Mesenchymal stem cell (in vitro differentiated cells and primary cell): ENCODE results near the gene PRC1.

Experiments used
- DNase-seq: peaks from one replicate; pipeline ENCODE4 v3.0.0-alpha.2; 2013
- H2AFZ ChIP-seq: one replicate; pipeline ENCODE4 v1.6.1; 2013; ENCODE audit warnings: low read depth, mild to moderate bottlenecking, control low read depth, inconsistent platforms, low read length, moderate library complexity
- H2AK5ac ChIP-seq: 2 replicates; pipeline ENCODE4 v1.6.1; 2013; ENCODE audit warnings: low read length, moderate library complexity, mild to moderate bottlenecking, inconsistent platforms; ENCODE audit not compliant: severe bottlenecking
- H2BK120ac ChIP-seq: one replicate; pipeline ENCODE4 v1.6.1; 2013; ENCODE audit warnings: low read depth, mild to moderate bottlenecking, inconsistent platforms, low read length, moderate library complexity
- H2BK12ac ChIP-seq, 2 experiments: one replicate each; pipeline ENCODE4 v1.6.1; 2013; ENCODE audit warnings: inconsistent platforms in 2 of 2, low read length in 2 of 2, mild to moderate bottlenecking in 2 of 2, moderate library complexity in 2 of 2, control low read depth in 1 of 2
- H2BK15ac ChIP-seq: one replicate; pipeline ENCODE4 v1.6.1; 2013; ENCODE audit warnings: mild to moderate bottlenecking, low read depth, inconsistent platforms; ENCODE audit not compliant: poor library complexity, severe bottlenecking
- H2BK5ac ChIP-seq: 2 replicates; pipeline ENCODE4 v1.6.1; 2013; ENCODE audit warnings: low read depth, mild to moderate bottlenecking, low read length, control low read depth, inconsistent platforms; ENCODE audit not compliant: poor library complexity, severe bottlenecking
- H3K14ac ChIP-seq, 2 experiments: one replicate each; pipeline ENCODE4 v1.6.1; 2013; ENCODE audit warnings: inconsistent platforms in 2 of 2, low read length in 2 of 2, control low read depth in 1 of 2, mild to moderate bottlenecking in 1 of 2, moderate library complexity in 1 of 2
- H3K18ac ChIP-seq, 2 experiments: one replicate each; pipeline ENCODE4 v1.6.1; 2013; ENCODE audit warnings: inconsistent platforms in 2 of 2, low read length in 2 of 2, control low read depth in 1 of 2, low read depth in 1 of 2, mild to moderate bottlenecking in 1 of 2
- H3K23ac ChIP-seq, 2 experiments: one replicate each; pipeline ENCODE4 v1.6.1; 2013; ENCODE audit warnings: inconsistent platforms in 2 of 2, low read length in 2 of 2, mild to moderate bottlenecking in 2 of 2, moderate library complexity in 2 of 2, control low read depth in 1 of 2
- H3K27ac ChIP-seq: 2 replicates; pipeline ENCODE4 v1.5.1; 2013; ENCODE audit warnings: mild to moderate bottlenecking, moderate library complexity, low read length, control low read depth, inconsistent platforms; ENCODE audit not compliant: poor library complexity, severe bottlenecking
- H3K27me3 ChIP-seq, 2 experiments: 2 replicates each; pipeline versions ENCODE4 v1.6.1 to v1.7.0; 2013; ENCODE audit warnings: low read length in 2 of 2, mild to moderate bottlenecking in 2 of 2, moderate library complexity in 2 of 2, control low read depth in 1 of 2, inconsistent platforms in 1 of 2; ENCODE audit not compliant: control insufficient read depth in 1 of 2, insufficient read depth in 1 of 2
- H3K36me3 ChIP-seq, 2 experiments: 2 replicates each; pipeline versions ENCODE4 v1.6.1 to v1.7.0; 2013; ENCODE audit warnings: low read length in 2 of 2, control low read depth in 1 of 2, inconsistent platforms in 1 of 2, low read depth in 1 of 2, mild to moderate bottlenecking in 1 of 2; ENCODE audit not compliant: insufficient read depth in 2 of 2, control insufficient read depth in 1 of 2
- H3K4ac ChIP-seq, 2 experiments: one replicate each; pipeline ENCODE4 v1.6.1; 2013; ENCODE audit warnings: inconsistent platforms in 2 of 2, low read length in 2 of 2, mild to moderate bottlenecking in 2 of 2, moderate library complexity in 2 of 2, control low read depth in 1 of 2, low read depth in 1 of 2
- H3K4me1 ChIP-seq: 2 replicates; pipeline ENCODE4 v1.6.1; 2013; ENCODE audit warnings: low read depth, low read length, control low read depth; ENCODE audit not compliant: control insufficient read depth, insufficient read depth
- H3K4me2 ChIP-seq: 2 replicates; pipeline ENCODE4 v1.6.1; 2013; ENCODE audit warnings: low read length, mild to moderate bottlenecking, inconsistent platforms; ENCODE audit not compliant: poor library complexity, severe bottlenecking
- H3K4me3 ChIP-seq, 2 experiments: 2 replicates each; pipeline versions ENCODE4 v1.5.1 to v1.7.0; 2013; ENCODE audit warnings: low read length in 2 of 2, mild to moderate bottlenecking in 2 of 2, control low read depth in 1 of 2, low read depth in 1 of 2; ENCODE audit not compliant: insufficient read depth in 1 of 2
- H3K79me1 ChIP-seq: replicated peaks from 2 replicates; pipeline ENCODE4 v1.6.1; 2013; ENCODE audit warnings: mild to moderate bottlenecking, control low read depth, low read length, inconsistent platforms; ENCODE audit not compliant: poor library complexity, severe bottlenecking
- H3K9ac ChIP-seq: 2 replicates; pipeline ENCODE4 v1.7.0; 2013; ENCODE audit warnings: mild to moderate bottlenecking, low read length, moderate library complexity
- H3K9me3 ChIP-seq: 2 replicates; pipeline ENCODE4 v1.7.0; 2013; ENCODE audit warnings: mild to moderate bottlenecking, low read length; ENCODE audit not compliant: control insufficient read depth
- H4K8ac ChIP-seq: one replicate; pipeline ENCODE4 v1.6.1; 2013; ENCODE audit warnings: inconsistent platforms, mild to moderate bottlenecking, low read length, moderate library complexity
- H4K91ac ChIP-seq: one replicate; pipeline ENCODE4 v1.6.1; 2013; ENCODE audit warnings: mild to moderate bottlenecking, low read length, inconsistent platforms
- WGBS: methylation state at CpG from one replicate; pipeline ENCODE4 v1.1.7; 2013; ENCODE audit warnings: mixed read lengths; 5-methylcytosine and 5-hydroxymethylcytosine counted together

PRC1 gene

DNA sequence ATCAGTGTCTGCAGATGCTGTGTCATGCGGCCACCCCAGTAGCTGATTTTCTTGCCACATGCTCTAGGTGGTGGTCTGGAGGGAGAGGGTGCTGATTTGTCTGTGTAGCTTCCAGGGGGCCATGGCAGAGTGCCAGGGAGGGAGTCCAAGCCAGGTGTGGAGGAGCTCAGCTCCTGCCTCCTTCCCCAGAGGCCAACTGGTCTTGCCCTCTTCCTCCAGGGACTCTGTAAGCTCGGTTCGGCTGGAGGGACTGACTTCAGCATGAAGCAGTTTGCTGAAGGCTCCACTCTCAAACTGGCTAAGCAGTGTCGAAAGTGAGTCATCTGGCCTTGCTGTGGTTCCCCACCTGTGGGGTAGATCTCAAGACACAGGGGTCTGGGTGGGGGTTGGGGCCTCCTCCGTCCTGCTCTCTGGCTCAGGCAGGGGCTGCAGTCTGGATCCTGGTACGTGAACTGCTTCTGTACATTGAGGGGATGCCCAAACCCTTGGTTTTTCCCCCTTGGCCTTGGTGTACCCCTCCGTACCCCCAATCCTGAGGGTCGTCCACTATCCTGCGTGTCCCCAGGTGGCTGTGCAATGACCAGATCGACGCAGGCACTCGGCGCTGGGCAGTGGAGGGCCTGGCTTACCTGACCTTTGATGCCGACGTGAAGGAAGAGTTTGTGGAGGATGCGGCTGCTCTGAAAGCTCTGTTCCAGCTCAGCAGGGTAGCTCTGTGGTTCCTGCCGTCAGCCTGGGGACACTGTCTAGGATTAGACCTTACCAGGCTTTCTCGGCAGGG, 46.6 kb downstream of the PRC1 start:
- 94% methylated on average over 18 of the region's 18 CpGs for WGBS
- H3K36me3 ChIP-seq: peaks cover 85 to 88% of the 10 kb centered on the region in 2 experiments
- H3K23ac ChIP-seq: no peak overlapping the region
- H3K9ac ChIP-seq: no peak overlapping the region
- peaks cover 15% of the 10 kb centered on the region for H3K79me1 ChIP-seq
- no peak overlapping the region for H3K14ac ChIP-seq
- no peak overlapping the region for H4K91ac ChIP-seq
- H2AFZ ChIP-seq: no peak overlapping the region
- H3K9me3 ChIP-seq: no peaks in the 10 kb centered on the region
- no peak overlapping the region for H2BK12ac ChIP-seq
- no peak overlapping the region for H3K27ac ChIP-seq
- H2BK120ac ChIP-seq: no peak overlapping the region
- no peak overlapping the region for H4K8ac ChIP-seq
- H3K18ac ChIP-seq: no peak overlapping the region
- H3K4ac ChIP-seq: no peak overlapping the region
- no peak overlapping the region for H2BK15ac ChIP-seq
- peaks cover 24% of the 10 kb centered on the region for H3K4me1 ChIP-seq
- no peaks in the 10 kb centered on the region for H3K27me3 ChIP-seq
- no peak overlapping the region for H3K4me2 ChIP-seq
- no peak overlapping the region for H2BK5ac ChIP-seq
- H3K4me3 ChIP-seq: no peak overlapping the region
- no peak overlapping the region for H2AK5ac ChIP-seq
- no peak for DNase-seq

DNA sequence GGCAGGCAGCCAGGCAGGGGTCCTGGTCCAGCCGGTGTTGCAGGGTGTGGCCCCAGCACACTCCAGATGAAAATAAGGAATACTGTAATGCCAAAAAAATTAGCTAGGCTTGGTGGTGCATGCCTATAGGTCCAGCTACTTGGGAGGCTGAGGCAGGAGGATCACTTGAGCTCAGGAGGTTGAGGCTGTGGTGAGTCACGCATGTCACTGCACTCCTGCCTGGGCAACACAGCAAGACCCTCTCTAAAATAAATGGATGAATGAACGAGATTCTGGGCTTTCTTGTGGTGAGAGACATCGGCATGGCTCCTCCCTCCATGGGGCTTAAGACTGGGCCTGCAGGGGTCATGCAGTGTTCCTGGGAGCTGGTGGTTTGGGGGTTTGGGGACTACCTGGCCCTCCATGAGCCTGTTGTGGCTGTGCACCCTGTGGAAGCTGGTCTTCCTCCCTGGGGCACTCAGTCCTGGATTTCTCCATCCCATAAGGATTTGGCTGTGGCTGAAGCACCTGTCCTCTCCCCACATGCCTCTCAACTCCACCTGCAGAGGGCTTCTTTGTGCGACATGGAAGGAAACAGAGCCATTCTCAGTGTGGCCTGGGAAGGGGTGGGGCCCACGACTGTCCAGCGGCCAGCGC, 47.3 kb downstream of the PRC1 start:
- H2AFZ ChIP-seq: no peak overlapping the region
- H3K27ac ChIP-seq: no peak overlapping the region
- H3K18ac ChIP-seq: no peak overlapping the region
- no peak overlapping the region for H2AK5ac ChIP-seq
- no peak overlapping the region for H3K4me2 ChIP-seq
- H2BK120ac ChIP-seq: no peak overlapping the region
- no peak overlapping the region for H3K9ac ChIP-seq
- H3K9me3 ChIP-seq: no peaks in the 10 kb centered on the region
- no peak overlapping the region for H2BK12ac ChIP-seq
- no peak overlapping the region for H3K4me3 ChIP-seq
- peaks cover 85 to 90% of the 10 kb centered on the region in 2 experiments for H3K36me3 ChIP-seq
- no peak overlapping the region for H3K23ac ChIP-seq
- peaks cover 24% of the 10 kb centered on the region for H3K4me1 ChIP-seq
- DNase-seq: no peak
- WGBS: 87% methylated on average over 8 of the region's 8 CpGs
- H4K91ac ChIP-seq: no peak overlapping the region
- H3K27me3 ChIP-seq: no peaks in the 10 kb centered on the region
- H2BK15ac ChIP-seq: no peak overlapping the region
- H3K4ac ChIP-seq: no peak overlapping the region
- H4K8ac ChIP-seq: no peak overlapping the region
- no peak overlapping the region for H2BK5ac ChIP-seq
- peaks cover 22% of the 10 kb centered on the region for H3K79me1 ChIP-seq
- H3K14ac ChIP-seq: no peak overlapping the region

DNA sequence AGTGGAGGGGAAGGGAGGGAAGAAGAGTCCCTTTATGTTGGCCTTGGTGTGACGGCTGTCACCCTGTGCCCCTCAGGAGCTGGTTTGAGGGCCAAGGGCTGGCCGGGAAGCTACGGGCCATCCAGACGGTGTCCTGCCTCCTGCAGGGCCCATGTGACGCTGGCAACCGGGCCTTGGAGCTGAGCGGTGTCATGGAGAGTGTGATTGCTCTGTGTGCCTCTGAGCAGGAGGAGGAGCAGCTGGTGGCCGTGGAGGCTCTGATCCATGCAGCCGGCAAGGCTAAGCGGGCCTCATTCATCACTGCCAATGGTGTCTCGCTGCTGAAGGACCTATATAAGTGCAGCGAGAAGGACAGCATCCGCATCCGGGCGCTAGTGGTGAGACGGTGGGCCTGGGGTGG, 47.8 kb downstream of the PRC1 start:
- Histone ChIP-seq H3K23ac (no peak overlapping the region), H2AK5ac (no peak overlapping the region), H3K18ac (no peak overlapping the region), H3K79me1 (peaks cover 24% of the 10 kb centered on the region), H3K36me3 (peaks cover 84 to 87% of the 10 kb centered on the region in 2 experiments), H3K4me2 (no peak overlapping the region), H4K91ac (no peak overlapping the region), H2BK120ac (no peak overlapping the region), H2AFZ (no peak overlapping the region), H3K4me3 (no peak overlapping the region), H3K9ac (no peak overlapping the region), H3K4me1 (peaks cover 24% of the 10 kb centered on the region), H4K8ac (no peak overlapping the region), H2BK15ac (no peak overlapping the region), H3K27ac (no peak overlapping the region), H3K14ac (no peak overlapping the region), H3K9me3 (no peaks in the 10 kb centered on the region), H2BK12ac (no peak overlapping the region), H3K4ac (no peak overlapping the region), H2BK5ac (no peak overlapping the region), H3K27me3 (no peaks in the 10 kb centered on the region)
- 98% methylated on average over 16 of the region's 16 CpGs for WGBS
- DNase-seq: no peak

DNA sequence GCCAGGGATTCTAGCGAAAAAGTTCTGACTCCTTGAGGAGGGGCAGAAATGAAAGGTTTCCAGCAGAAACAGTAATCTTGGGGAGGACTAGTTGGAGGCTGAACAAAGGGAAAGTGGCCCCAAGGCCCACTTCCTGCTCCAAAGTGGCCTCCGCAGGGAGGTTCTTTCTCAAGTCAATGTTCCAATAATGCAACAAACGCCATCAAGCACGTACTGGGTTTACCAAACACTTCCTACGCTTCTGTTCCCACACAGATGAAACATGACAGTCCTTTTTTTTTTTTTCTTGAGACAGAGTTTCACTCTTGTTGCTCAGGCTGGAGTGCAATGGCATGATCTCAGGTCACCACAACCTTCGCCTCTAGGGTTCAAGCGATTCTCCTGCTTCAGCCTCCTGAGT, 49.2 kb downstream of the PRC1 start:
- H3K36me3 ChIP-seq: peaks cover 86 to 87% of the 10 kb centered on the region in 2 experiments
- no peak overlapping the region for H2BK15ac ChIP-seq
- peaks cover 27% of the 10 kb centered on the region for H3K4me1 ChIP-seq
- H4K91ac ChIP-seq: no peak overlapping the region
- H2BK12ac ChIP-seq: no peak overlapping the region
- no peak overlapping the region for H2BK5ac ChIP-seq
- no peak overlapping the region for H3K9ac ChIP-seq
- H3K79me1 ChIP-seq: peaks cover 28% of the 10 kb centered on the region
- H3K4me3 ChIP-seq: no peak overlapping the region
- no peak for DNase-seq
- no peak overlapping the region for H4K8ac ChIP-seq
- no peaks in the 10 kb centered on the region for H3K27me3 ChIP-seq
- H3K9me3 ChIP-seq: no peaks in the 10 kb centered on the region
- no peak overlapping the region for H3K23ac ChIP-seq
- no peak overlapping the region for H2AK5ac ChIP-seq
- H3K18ac ChIP-seq: no peak overlapping the region
- no peak overlapping the region for H2AFZ ChIP-seq
- over 99% methylated on average over 7 of the region's 7 CpGs for WGBS
- H3K14ac ChIP-seq: no peak overlapping the region
- no peak overlapping the region for H2BK120ac ChIP-seq
- no peak overlapping the region for H3K4ac ChIP-seq
- no peak overlapping the region for H3K4me2 ChIP-seq
- no peak overlapping the region for H3K27ac ChIP-seq
